ENCODE data around the gene MSRB1. TPM values are rescaled to one million over a fixed set of nuclear protein-coding genes. Genes with fewer than 3 reads are reported as not detected.

MSRB1 gene
- total and polyA plus RNA-seq, 2 of the 13 experiments (the other 11 are each of a cell fraction or from before 2014, with no cell fraction given): 32.1 to 75.4 TPM

DNA sequence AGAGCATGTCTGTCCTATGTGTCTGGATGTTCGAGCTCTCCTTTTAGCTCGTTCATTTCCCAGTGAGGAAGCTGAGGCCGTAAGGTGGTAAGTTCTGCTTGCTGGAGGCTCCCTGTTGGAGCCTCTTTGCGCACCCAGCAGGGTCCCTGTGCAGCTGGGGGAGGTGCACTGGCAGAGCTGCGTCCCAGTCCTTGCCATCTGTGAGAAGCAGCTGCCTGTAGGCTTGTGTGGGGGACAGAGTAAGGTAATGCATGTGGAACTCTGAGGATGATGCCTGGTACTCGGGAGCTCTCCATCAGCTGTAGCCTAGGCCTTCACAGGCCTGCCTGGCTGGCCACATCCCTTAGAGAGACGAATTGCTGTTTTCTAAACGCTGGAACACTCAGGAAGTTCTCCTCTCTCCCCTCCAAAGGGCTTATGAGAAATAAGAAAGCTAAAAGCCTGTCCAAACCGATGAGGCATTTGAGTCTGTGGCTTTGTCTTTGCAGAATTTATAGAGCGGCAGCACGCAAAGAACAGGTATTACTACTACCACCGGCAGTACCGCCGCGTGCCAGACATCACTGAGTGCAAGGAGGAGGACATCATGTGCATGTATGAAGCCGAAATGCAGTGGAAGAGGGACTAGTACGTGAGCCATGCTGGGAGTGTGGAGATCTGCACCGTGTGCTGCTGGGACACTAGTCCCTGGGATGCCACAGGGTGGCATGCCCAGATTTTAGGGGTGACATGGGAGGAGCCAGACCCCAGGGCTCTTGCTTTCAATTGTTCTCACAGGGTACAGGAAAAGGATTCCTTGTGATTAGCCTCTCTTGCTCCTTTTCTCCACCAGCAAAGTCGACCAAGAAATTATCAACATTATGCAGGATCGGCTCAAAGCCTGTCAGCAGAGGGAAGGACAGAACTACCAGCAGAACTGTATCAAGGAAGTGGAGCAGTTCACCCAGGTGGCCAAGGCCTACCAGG lies 17.9 kb upstream of the MSRB1 start (continued):
- TF ChIP-seq ZNF18 (CRISPR knock-in tag; IDR thresholded peaks at IDR 0.05; ENCODE audit: insufficient replicate concordance) (no peak), NCOR1 (IDR thresholded peaks at IDR 0.05; ENCODE audit: borderline replicate concordance, low read length) (no peak), FOXK1 (CRISPR knock-in tag; IDR thresholded peaks at IDR 0.05; ENCODE audit: borderline replicate concordance, low read depth) (no peak), CEBPG (CRISPR knock-in tag; IDR thresholded peaks at IDR 0.05) (no peak), UBTF (CRISPR knock-in tag; IDR thresholded peaks at IDR 0.05) (no peak), CEBPB (IDR thresholded peaks at IDR 0.05; ENCODE audit: borderline replicate concordance, low read depth, low read length) (no peak), AHR (CRISPR knock-in tag; IDR thresholded peaks at IDR 0.05) (peak; percentile 35; the same call in 1 of the 2 replicates), NFIC (IDR thresholded peaks at IDR 0.05; ENCODE audit: low read length) (peak; percentile 39; the same call in 1 of the 2 replicates), HNF4G (IDR thresholded peaks at IDR 0.05; ENCODE audit: borderline replicate concordance, low read depth, low read length) (no peak), HNF4G (CRISPR knock-in tag; IDR thresholded peaks at IDR 0.05; ENCODE audit: borderline replicate concordance, low read depth) (no peak), PAWR (CRISPR knock-in tag; IDR thresholded peaks at IDR 0.05; ENCODE audit: borderline replicate concordance) (no peak), NFKBIZ (CRISPR knock-in tag; IDR thresholded peaks at IDR 0.05) (no peak), MLXIP (CRISPR knock-in tag; IDR thresholded peaks at IDR 0.05; ENCODE audit: borderline replicate concordance) (no peak), ZNF577 (CRISPR knock-in tag; IDR thresholded peaks at IDR 0.05; ENCODE audit: borderline replicate concordance, low read depth) (no peak), RFX1 (IDR thresholded peaks at IDR 0.05) (no peak), ZKSCAN8 (CRISPR knock-in tag; IDR thresholded peaks at IDR 0.05; ENCODE audit: borderline replicate concordance) (no peak), FIP1L1 (IDR thresholded peaks at IDR 0.05; ENCODE audit: borderline replicate concordance, insufficient read depth, low read depth, low read length) (0 out of 2 replicates have a peak, but pooled peaks have one; percentile 38), ZNF709 (CRISPR knock-in tag; IDR thresholded peaks at IDR 0.05) (no peak), ZNF839 (CRISPR knock-in tag; IDR thresholded peaks at IDR 0.05; ENCODE audit: borderline replicate concordance) (peak; percentile 27; the same call in 1 of the 2 replicates), KDM1A (CRISPR knock-in tag; IDR thresholded peaks at IDR 0.05) (0 out of 2 replicates have a peak, but pooled peaks have one; percentile 7), ZFYVE20 (CRISPR knock-in tag; IDR thresholded peaks at IDR 0.05; ENCODE audit: borderline replicate concordance, low read depth) (no peak), SRSF9 (IDR thresholded peaks at IDR 0.05; ENCODE audit: borderline replicate concordance, insufficient read depth, low read depth, low read length, poor library complexity, severe bottlenecking) (no peak)

Data from HepG2 (cell line).